Activated naive CD4-positive, alpha-beta T cell treated with anti-CD3 and anti-CD28 coated beads, Interleukin-2, amount 50 U/mL, for 24 hours (primary cell): Measurements from ENCODE around the gene EEF1A1.
"Not testable (repeated sequence)": the region's sequence is repeated elsewhere in the genome, so short reads cannot be mapped to it uniquely, and the experiment has no call there.

ENCODE experiments used
- H3K27ac Mint-ChIP-seq: one replicate; pipeline ENCODE4 v1.8.0; 2021; ENCODE audit warnings: mild to moderate bottlenecking, mixed read lengths
- H3K27me3 Mint-ChIP-seq: one replicate; pipeline ENCODE4 v1.8.0; 2021; ENCODE audit warnings: mixed read lengths
- H3K36me3 Mint-ChIP-seq: one replicate; pipeline ENCODE4 v1.8.0; 2021; ENCODE audit warnings: mixed read lengths
- H3K4me1 Mint-ChIP-seq: one replicate; pipeline ENCODE4 v1.8.0; 2021; ENCODE audit warnings: mixed read lengths
- H3K4me3 Mint-ChIP-seq: one replicate; pipeline ENCODE4 v1.8.0; 2021; ENCODE audit warnings: mild to moderate bottlenecking, mixed read lengths
- H3K9me3 Mint-ChIP-seq: one replicate; pipeline ENCODE4 v1.8.0; 2021; ENCODE audit warnings: mixed read lengths

EEF1A1 gene

GRCh38 chr6:73520688-73521350 is at the start of gene EEF1A1:
EEF1A1 (minus strand) TSS chr6:73521032; CDS start chr6:73520026, 1,006 bp downstream.
- H3K4me1 Mint-ChIP-seq = peaks cover 29% of the 10 kb centered on the region
- H3K27ac Mint-ChIP-seq = peak within 1 kb of the TSS; percentile 99
- no peaks in the 10 kb centered on the region for H3K9me3 Mint-ChIP-seq
- H3K27me3 Mint-ChIP-seq = no peaks in the 10 kb centered on the region
- H3K36me3 Mint-ChIP-seq = peaks cover 42% of the 10 kb centered on the region
- H3K4me3 Mint-ChIP-seq = peak within 1 kb of the TSS; percentile 95

DNA sequence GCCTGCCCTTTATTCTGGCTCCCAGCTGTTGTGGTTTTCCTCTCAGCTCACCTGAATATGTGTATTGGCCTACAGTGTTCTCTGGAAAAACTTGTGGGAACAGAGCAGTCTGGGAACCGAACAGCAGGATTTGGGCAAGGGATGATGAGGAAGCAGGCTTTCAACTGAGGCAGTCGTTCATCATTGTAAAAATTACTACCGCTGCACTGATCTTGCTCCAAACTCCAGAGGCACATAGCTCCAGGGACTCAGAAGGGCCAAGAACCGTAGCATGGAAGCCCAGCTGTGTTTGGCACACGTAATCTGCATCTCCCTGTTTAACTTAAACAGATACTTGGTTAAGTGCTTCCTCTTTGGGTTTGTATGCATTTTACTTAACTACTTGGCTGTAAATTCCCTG is 48.3 kb upstream of the EEF1A1 start:
- Mint-ChIP-seq H3K9me3 (no peaks in the 10 kb centered on the region), H3K27ac (no peak overlapping the region), H3K4me1 (no peaks in the 10 kb centered on the region)

GRCh38 chr6:73566954-73567591 is 46.2 kb upstream of the EEF1A1 start:
- H3K4me3 Mint-ChIP-seq = no peak overlapping the region
- no peaks in the 10 kb centered on the region for H3K27me3 Mint-ChIP-seq
- H3K36me3 Mint-ChIP-seq = no peaks in the 10 kb centered on the region
- H3K9me3 Mint-ChIP-seq = no peaks in the 10 kb centered on the region
- no peaks in the 10 kb centered on the region for H3K4me1 Mint-ChIP-seq
- no peak overlapping the region for H3K27ac Mint-ChIP-seq

More for the DNA sequence above, 48.3 kb upstream of the EEF1A1 start:
- no peaks in the 10 kb centered on the region for H3K36me3 Mint-ChIP-seq
- no peak overlapping the region for H3K4me3 Mint-ChIP-seq
- no peaks in the 10 kb centered on the region for H3K27me3 Mint-ChIP-seq

GRCh38 chr6:73566486-73566871 is 45.6 kb upstream of the EEF1A1 start:
- not testable (repeated sequence) for H3K4me3 Mint-ChIP-seq, H3K27ac Mint-ChIP-seq, H3K9me3 Mint-ChIP-seq, H3K4me1 Mint-ChIP-seq, H3K27me3 Mint-ChIP-seq, H3K36me3 Mint-ChIP-seq

DNA sequence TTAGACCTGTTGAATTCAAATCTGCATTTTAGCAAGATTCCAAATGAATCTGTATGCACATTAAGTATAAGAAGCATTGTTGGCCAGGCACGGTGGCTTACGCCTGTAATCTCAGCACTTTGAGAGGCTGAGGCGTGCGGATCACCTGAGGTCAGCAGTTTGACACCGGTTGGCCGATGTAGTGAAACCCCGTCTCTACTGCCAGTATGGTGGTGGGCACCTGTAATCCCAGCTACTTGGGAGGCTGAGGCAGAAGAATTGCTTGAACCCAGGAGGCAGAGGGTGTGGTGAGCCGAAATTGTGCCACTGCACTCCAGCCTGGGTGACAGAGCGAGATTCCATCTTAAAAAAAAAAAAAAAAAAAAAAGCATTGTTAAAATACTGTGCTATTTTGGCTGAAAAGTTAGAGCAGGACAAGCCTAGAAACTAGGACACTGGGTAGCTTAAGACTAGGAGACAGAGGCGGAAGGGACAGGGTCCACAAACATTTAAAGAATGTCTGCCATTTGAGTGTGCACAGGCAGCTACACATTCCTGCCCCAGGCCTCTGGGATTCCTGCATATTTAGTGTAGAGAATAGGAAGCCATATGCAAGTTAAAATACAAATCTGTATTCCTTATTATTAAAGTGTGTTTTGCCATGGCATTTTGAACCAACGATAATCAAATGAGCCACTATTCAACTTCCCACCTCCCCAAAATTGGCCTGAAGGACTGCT is 45.1 kb upstream of the EEF1A1 start:
- H3K36me3 Mint-ChIP-seq = no peaks in the 10 kb centered on the region
- no peaks in the 10 kb centered on the region for H3K27me3 Mint-ChIP-seq
- no peak overlapping the region for H3K27ac Mint-ChIP-seq
- H3K4me3 Mint-ChIP-seq = no peak overlapping the region
- peaks cover 1% of the 10 kb centered on the region for H3K4me1 Mint-ChIP-seq
- H3K9me3 Mint-ChIP-seq = no peaks in the 10 kb centered on the region

DNA sequence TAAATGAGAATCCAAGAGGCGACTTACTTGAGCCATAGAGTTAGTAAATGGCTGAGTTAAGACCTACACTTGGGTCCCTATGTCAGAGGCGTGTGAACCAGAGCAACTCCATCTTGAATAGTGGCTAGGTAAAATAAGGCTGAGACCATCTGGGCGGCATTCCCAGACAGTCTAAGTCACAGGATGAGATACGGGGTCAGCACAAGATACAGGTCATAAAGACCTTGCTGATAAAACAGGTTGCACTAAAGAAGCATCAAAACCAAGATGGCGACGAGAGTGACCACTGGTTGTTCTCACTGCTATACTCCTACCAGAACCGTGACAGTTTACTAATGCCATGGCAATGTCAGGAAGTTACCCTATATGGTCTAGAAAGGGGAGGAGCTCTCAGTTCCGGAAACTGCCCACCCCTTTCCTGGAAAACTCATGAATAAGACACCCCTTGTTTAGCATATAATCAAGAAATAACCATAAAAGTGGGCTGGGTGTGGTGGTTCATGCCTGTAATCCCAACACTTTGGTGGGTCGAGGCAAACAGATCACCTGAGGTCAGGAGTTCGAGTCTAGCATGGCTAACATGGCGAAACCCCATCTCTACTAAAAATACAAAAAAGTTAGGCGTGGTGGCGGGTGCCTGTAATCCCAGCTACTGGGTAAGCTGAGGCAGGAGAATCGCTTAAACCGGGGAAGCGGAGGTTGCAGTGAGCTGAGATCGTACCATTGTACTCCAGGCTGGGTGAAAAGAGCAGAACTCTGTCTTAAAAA is 43.9 kb upstream of the EEF1A1 start:
- Mint-ChIP-seq H3K4me3 (no peak overlapping the region), H3K27me3 (no peaks in the 10 kb centered on the region), H3K9me3 (no peaks in the 10 kb centered on the region), H3K4me1 (peaks cover 8% of the 10 kb centered on the region), H3K36me3 (no peaks in the 10 kb centered on the region), H3K27ac (no peak overlapping the region)

- peaks cover 8% of the 10 kb centered on the region for H3K4me1 Mint-ChIP-seq
- H3K27me3 Mint-ChIP-seq = no peaks in the 10 kb centered on the region
- no peak overlapping the region for H3K27ac Mint-ChIP-seq
- H3K36me3 Mint-ChIP-seq = no peaks in the 10 kb centered on the region
- no peaks in the 10 kb centered on the region for H3K9me3 Mint-ChIP-seq
- H3K4me3 Mint-ChIP-seq = no peak overlapping the region
These were observed 41.7 kb upstream of the EEF1A1 start for GRCh38 chr6:73562558-73562957.

DNA sequence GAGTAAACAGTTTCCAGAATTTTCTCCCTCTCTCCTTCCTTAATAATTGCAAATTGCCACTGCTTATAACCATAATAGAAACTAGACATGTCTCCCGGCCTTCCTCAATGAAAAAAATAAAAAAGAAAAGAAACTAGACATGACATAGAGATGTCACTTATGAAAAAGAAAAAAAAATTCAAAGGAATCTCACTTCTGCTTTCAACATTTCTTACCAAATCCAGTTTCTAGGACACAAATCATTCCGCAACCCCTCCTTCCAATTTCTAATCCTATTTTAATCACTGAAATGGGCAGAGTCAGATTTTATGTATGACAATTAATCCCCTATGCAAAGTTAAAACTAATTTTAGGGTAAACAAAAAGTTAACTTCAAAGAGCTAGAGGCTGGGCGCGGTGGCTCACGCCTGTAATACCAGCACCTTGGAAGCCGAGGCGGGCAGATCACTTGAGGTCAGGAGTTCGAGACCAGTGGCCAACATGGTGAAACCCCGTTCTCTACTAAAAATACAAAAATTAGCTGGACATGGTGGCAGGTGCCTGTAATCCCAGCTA is 40.1 kb upstream of the EEF1A1 start:
- H3K4me3 Mint-ChIP-seq = no peak overlapping the region
- no peaks in the 10 kb centered on the region for H3K36me3 Mint-ChIP-seq
- no peaks in the 10 kb centered on the region for H3K27me3 Mint-ChIP-seq
- no peak overlapping the region for H3K27ac Mint-ChIP-seq
- H3K9me3 Mint-ChIP-seq = no peaks in the 10 kb centered on the region
- peaks cover 8% of the 10 kb centered on the region for H3K4me1 Mint-ChIP-seq

DNA sequence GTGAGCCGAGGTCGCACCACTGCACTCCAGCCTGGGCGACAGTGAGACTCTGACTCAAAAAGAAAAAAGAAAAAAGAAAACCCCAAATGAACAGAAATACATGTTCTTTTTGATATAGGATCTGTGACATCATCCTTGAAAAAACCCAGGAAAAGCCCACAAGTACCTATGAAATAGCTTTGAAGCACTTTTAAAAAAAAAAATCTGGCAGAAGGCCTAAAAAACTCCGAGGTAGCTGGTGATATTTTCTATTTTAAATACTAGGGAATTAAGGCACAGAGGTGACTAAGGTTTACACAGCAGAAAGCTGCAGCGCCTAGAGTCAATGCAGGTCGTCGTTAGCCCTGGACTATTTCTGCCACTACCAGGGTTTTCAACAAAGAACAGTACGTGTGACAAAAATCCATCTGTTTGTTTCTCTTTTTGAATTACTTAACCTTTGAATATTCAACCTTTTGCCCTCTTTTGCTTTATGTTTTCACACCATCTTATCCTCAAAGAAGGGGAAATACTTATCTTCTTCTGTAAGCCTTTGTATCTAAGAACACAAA is 39.4 kb upstream of the EEF1A1 start:
- Mint-ChIP-seq H3K27me3 (no peaks in the 10 kb centered on the region), H3K9me3 (no peaks in the 10 kb centered on the region), H3K27ac (no peak overlapping the region), H3K4me3 (no peak overlapping the region), H3K36me3 (no peaks in the 10 kb centered on the region), H3K4me1 (peaks cover 8% of the 10 kb centered on the region)

- not testable (repeated sequence) for H3K36me3 Mint-ChIP-seq, H3K4me1 Mint-ChIP-seq, H3K27ac Mint-ChIP-seq, H3K27me3 Mint-ChIP-seq, H3K9me3 Mint-ChIP-seq, H3K4me3 Mint-ChIP-seq
These were observed 38.6 kb upstream of the EEF1A1 start for GRCh38 chr6:73559399-73559794.

GRCh38 chr6:73558624-73559398 is 38.0 kb upstream of the EEF1A1 start:
- Mint-ChIP-seq H3K4me3 (no peak overlapping the region), H3K9me3 (no peaks in the 10 kb centered on the region), H3K36me3 (no peaks in the 10 kb centered on the region), H3K4me1 (peaks cover 8% of the 10 kb centered on the region), H3K27me3 (no peaks in the 10 kb centered on the region), H3K27ac (no peak overlapping the region)

GRCh38 chr6:73556836-73557235 is 36.0 kb upstream of the EEF1A1 start:
- Mint-ChIP-seq H3K27me3 (no peaks in the 10 kb centered on the region), H3K4me1 (peaks cover 8% of the 10 kb centered on the region), H3K27ac (no peak overlapping the region), H3K9me3 (no peaks in the 10 kb centered on the region), H3K4me3 (no peak overlapping the region), H3K36me3 (no peaks in the 10 kb centered on the region)

DNA sequence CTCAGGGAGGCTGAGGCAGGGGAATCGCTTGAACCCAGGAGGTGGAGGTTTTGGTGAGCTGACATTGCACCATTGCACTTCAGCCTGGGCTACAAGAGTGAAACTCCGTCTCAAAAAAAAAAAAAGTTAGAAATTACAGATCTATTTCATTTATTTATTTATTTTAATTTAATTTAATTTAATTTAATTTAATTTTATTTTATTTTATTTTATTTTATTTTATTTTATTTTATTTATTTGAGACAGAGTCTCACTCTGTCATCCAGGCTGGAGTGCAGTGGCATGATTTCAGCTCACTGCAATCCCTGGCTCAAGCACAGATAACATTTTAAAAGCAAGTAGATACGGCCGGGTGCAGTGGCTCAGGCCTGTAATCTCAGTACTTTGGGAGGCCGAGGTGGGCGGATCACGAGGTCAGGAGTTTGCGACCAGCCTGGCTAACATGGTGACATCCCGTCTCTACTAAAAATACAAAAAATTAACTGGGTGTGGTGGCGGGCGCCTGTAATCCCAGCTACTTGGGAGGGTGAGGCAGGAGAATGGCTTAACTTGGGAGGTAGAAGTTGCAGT is 34.6 kb upstream of the EEF1A1 start:
- H3K27ac Mint-ChIP-seq, H3K27me3 Mint-ChIP-seq, H3K36me3 Mint-ChIP-seq, H3K9me3 Mint-ChIP-seq, H3K4me3 Mint-ChIP-seq, H3K4me1 Mint-ChIP-seq: not testable (repeated sequence)

- not testable (repeated sequence) for H3K4me3 Mint-ChIP-seq, H3K27ac Mint-ChIP-seq, H3K36me3 Mint-ChIP-seq, H3K9me3 Mint-ChIP-seq, H3K27me3 Mint-ChIP-seq, H3K4me1 Mint-ChIP-seq
These were observed 30.3 kb upstream of the EEF1A1 start for GRCh38 chr6:73551115-73551514.
